BLaER1 (cell line): Measurements from ENCODE around the gene RTKN.

Experiments
- H3K27ac ChIP-seq: shearing (Covaris generic); formaldehyde crosslinking; 2 replicates; pipeline ENCODE4 v1.8.1; 2022
- H3K27me3 ChIP-seq: shearing (Covaris generic); formaldehyde crosslinking; 2 replicates; pipeline ENCODE4 v1.8.1; 2022
- H3K36me3 ChIP-seq: shearing (Covaris generic); formaldehyde crosslinking; 2 replicates; pipeline ENCODE4 v1.8.1; 2022
- H3K4me1 ChIP-seq: shearing (Covaris generic); formaldehyde crosslinking; 2 replicates; pipeline ENCODE4 v1.8.1; 2022
- H3K4me2 ChIP-seq: shearing (Covaris generic); formaldehyde crosslinking; 2 replicates; pipeline ENCODE4 v1.8.1; 2022
- H3K4me3 ChIP-seq: shearing (Covaris generic); formaldehyde crosslinking; 2 replicates; pipeline ENCODE4 v1.8.1; 2022
- H3K9ac ChIP-seq: shearing (Covaris generic); formaldehyde crosslinking; 2 replicates; pipeline ENCODE4 v1.8.1; 2022
- H3K9me3 ChIP-seq: shearing (Covaris generic); formaldehyde crosslinking; 2 replicates; pipeline ENCODE4 v1.8.1; 2022
- H4K20me1 ChIP-seq: shearing (Covaris generic); formaldehyde crosslinking; 2 replicates; pipeline ENCODE4 v1.8.1; 2022
- Cebpa-rat ChIP-seq: shearing (Covaris generic); IDR thresholded peaks from 2 replicates; pipeline ENCODE4 v1.8.1; 2022

RTKN gene

GRCh38 chr2:74385396-74385795 lies 56.3 kb downstream of the RTKN start:
- Histone ChIP-seq H3K27me3 (no peaks in the 10 kb centered on the region), H3K36me3 (peaks cover 58% of the 10 kb centered on the region)

GRCh38 chr2:74384051-74384450 lies 57.7 kb downstream of the RTKN start:
- peaks cover 48% of the 10 kb centered on the region for H3K4me1 ChIP-seq
- no peak for TF ChIP-seq Cebpa-rat
- no peak overlapping the region for H3K9ac ChIP-seq
- H3K27me3 ChIP-seq, result no peaks in the 10 kb centered on the region
- no peak overlapping the region for H3K27ac ChIP-seq
- peaks cover 88% of the 10 kb centered on the region for H4K20me1 ChIP-seq
- no peaks in the 10 kb centered on the region for H3K9me3 ChIP-seq
- no peak overlapping the region for H3K4me3 ChIP-seq
- H3K4me2 ChIP-seq, result no peak overlapping the region
- peaks cover 66% of the 10 kb centered on the region for H3K36me3 ChIP-seq

More at GRCh38 chr2:74385396-74385795, 56.3 kb downstream of the RTKN start:
- peak overlapping the region; percentile 17; the same call in 1 of the 2 replicates for H3K9ac ChIP-seq
- H3K9me3 ChIP-seq, result no peaks in the 10 kb centered on the region
- no peak overlapping the region for H3K27ac ChIP-seq
- H3K4me2 ChIP-seq, result no peak overlapping the region
- H3K4me1 ChIP-seq, result peaks cover 48% of the 10 kb centered on the region
- no peak for TF ChIP-seq Cebpa-rat
- H4K20me1 ChIP-seq, result peaks cover 88% of the 10 kb centered on the region
- no peak overlapping the region for H3K4me3 ChIP-seq

- H3K9me3 ChIP-seq, result no peaks in the 10 kb centered on the region
- H3K4me2 ChIP-seq, result no peak overlapping the region
- no peak overlapping the region for H3K4me3 ChIP-seq
- no peak overlapping the region for H3K27ac ChIP-seq
- H3K36me3 ChIP-seq, result peaks cover 68% of the 10 kb centered on the region
- no peaks in the 10 kb centered on the region for H3K27me3 ChIP-seq
- H3K9ac ChIP-seq, result no peak overlapping the region
- peaks cover 88% of the 10 kb centered on the region for H4K20me1 ChIP-seq
- H3K4me1 ChIP-seq, result peaks cover 47% of the 10 kb centered on the region
- TF ChIP-seq Cebpa-rat, result no peak
Observed at GRCh38 chr2:74383254-74383653, 58.5 kb downstream of the RTKN start.

GRCh38 chr2:74381751-74382150 lies 60.0 kb downstream of the RTKN start:
- Histone ChIP-seq H3K4me2 (no peak overlapping the region), H3K27ac (no peak overlapping the region)

GRCh38 chr2:74379851-74380789 lies 61.6 kb downstream of the RTKN start, which contains the start of gene DCTN1:
DCTN1 (minus strand) TSS chr2:74380311; CDS start chr2:74380037, 274 bp downstream.
- H3K27ac ChIP-seq, result peak within 1 kb of the TSS; percentile 19; the same call in 1 of the 2 replicates
- peaks cover 83% of the 10 kb centered on the region for H3K36me3 ChIP-seq
- H3K4me2 ChIP-seq, result peak within 1 kb of the TSS; percentile 53
- peaks cover 34% of the 10 kb centered on the region for H3K4me1 ChIP-seq
- no peaks in the 10 kb centered on the region for H3K9me3 ChIP-seq
- no peak for TF ChIP-seq Cebpa-rat
- H4K20me1 ChIP-seq, result peaks cover 88% of the 10 kb centered on the region
- H3K27me3 ChIP-seq, result no peaks in the 10 kb centered on the region
- no peak within 1 kb of the TSS for H3K4me3 ChIP-seq
- H3K9ac ChIP-seq, result peak within 1 kb of the TSS; percentile 57

More at GRCh38 chr2:74381751-74382150, 60.0 kb downstream of the RTKN start:
- Histone ChIP-seq H3K36me3 (peaks cover 76% of the 10 kb centered on the region), H3K9me3 (no peaks in the 10 kb centered on the region), H3K4me3 (no peak overlapping the region), H3K9ac (no peak overlapping the region), H3K4me1 (peaks cover 33% of the 10 kb centered on the region), H4K20me1 (peaks cover 88% of the 10 kb centered on the region), H3K27me3 (no peaks in the 10 kb centered on the region)
- TF ChIP-seq Cebpa-rat, result no peak

GRCh38 chr2:74378007-74378406 lies 63.7 kb downstream of the RTKN start:
- Histone ChIP-seq H3K4me3 (no peak overlapping the region), H3K36me3 (peaks cover 76% of the 10 kb centered on the region), H3K27ac (no peak overlapping the region), H3K27me3 (no peaks in the 10 kb centered on the region), H3K4me1 (peaks cover 47% of the 10 kb centered on the region), H3K9ac (no peak overlapping the region), H3K4me2 (no peak overlapping the region), H3K9me3 (no peaks in the 10 kb centered on the region), H4K20me1 (peaks cover 90% of the 10 kb centered on the region)
- no peak for TF ChIP-seq Cebpa-rat

- Histone ChIP-seq H3K36me3 (peaks cover 80% of the 10 kb centered on the region), H3K4me3 (no peak overlapping the region), H3K4me1 (peaks cover 52% of the 10 kb centered on the region), H3K9ac (no peak overlapping the region), H3K4me2 (peak overlapping the region; percentile 39), H3K9me3 (no peaks in the 10 kb centered on the region), H4K20me1 (peaks cover 85% of the 10 kb centered on the region), H3K27ac (no peak overlapping the region), H3K27me3 (no peaks in the 10 kb centered on the region)
- no peak for TF ChIP-seq Cebpa-rat
Observed at GRCh38 chr2:74375838-74376237, 65.9 kb downstream of the RTKN start.
